ENCODE data around the gene FBXW10.
"Not testable (repeated sequence)": the region's sequence is repeated elsewhere in the genome, so short reads cannot be mapped to it uniquely, and the experiment has no call there.

The FBXW10 gene

DNA sequence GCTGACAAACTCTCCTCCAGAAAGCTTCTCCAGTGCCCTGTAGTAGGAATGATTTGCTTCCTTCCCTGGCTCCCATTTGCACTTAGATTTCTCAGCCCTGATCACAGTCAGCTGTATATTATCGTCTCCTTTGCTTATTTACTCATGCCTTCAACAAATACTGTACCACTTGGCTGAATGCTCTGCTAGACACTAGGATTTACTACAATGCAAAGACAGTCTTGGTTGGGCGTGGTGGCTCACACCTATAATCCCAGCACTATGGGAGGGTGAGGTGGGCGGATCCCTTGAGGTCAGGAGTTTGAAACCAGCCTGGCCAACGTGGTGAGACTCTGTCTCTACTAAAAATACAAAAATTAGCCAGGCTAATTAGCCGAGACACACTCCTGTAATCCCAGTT, 43.0 kb downstream of the FBXW10 start:
- H3K4me3 ChIP-seq (ENCODE audit: low read depth in 1 of 5, low read length in 5 of 5); H3K9me3 ChIP-seq (ENCODE audit: control insufficient read depth in 5 of 5, low read length in 5 of 5); H3K36me3 ChIP-seq (ENCODE audit: control insufficient read depth in 5 of 5, insufficient read depth in 5 of 5, low read length in 5 of 5); H3K4me1 ChIP-seq (ENCODE audit: control insufficient read depth in 5 of 5, insufficient read depth in 5 of 5, low read length in 5 of 5); H3K27ac ChIP-seq (ENCODE audit: low read depth, low read length); H3K9ac ChIP-seq (ENCODE audit: low read length in 5 of 5); H3K27me3 ChIP-seq (ENCODE audit: control insufficient read depth in 5 of 5, insufficient read depth in 4 of 5, low read length in 5 of 5): not testable (repeated sequence)

DNA sequence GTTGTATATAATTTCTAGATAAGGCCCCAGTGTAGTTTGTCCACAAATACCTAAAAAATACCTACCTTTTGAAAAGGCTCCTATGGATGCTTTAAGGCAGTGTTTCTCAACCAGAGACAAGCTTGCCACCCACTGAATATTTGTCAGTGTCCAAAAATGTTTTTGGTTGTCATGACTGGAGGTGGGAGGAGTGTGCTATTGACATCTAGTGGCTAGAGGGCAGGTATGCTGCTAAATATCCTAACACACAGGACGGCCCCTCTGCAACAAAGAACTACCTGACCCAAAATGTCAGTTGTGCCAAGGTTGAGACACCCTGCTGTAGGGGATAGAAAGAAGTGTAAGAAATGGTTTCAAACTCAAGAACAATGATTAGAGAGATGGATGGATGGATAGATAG, 47.5 kb downstream of the FBXW10 start:
- not testable (repeated sequence) for H3K9me3 ChIP-seq (ENCODE audit: control insufficient read depth in 5 of 5, low read length in 5 of 5); H3K4me3 ChIP-seq (ENCODE audit: low read depth in 1 of 5, low read length in 5 of 5); H3K9ac ChIP-seq (ENCODE audit: low read length in 5 of 5); H3K27ac ChIP-seq (ENCODE audit: low read depth, low read length); H3K36me3 ChIP-seq (ENCODE audit: control insufficient read depth in 5 of 5, insufficient read depth in 5 of 5, low read length in 5 of 5); H3K27me3 ChIP-seq (ENCODE audit: control insufficient read depth in 5 of 5, insufficient read depth in 4 of 5, low read length in 5 of 5); H3K4me1 ChIP-seq (ENCODE audit: control insufficient read depth in 5 of 5, insufficient read depth in 5 of 5, low read length in 5 of 5)

- not testable (repeated sequence) for H3K27me3 ChIP-seq (ENCODE audit: control insufficient read depth in 5 of 5, insufficient read depth in 4 of 5, low read length in 5 of 5); H3K4me1 ChIP-seq (ENCODE audit: control insufficient read depth in 5 of 5, insufficient read depth in 5 of 5, low read length in 5 of 5); H3K9ac ChIP-seq (ENCODE audit: low read length in 5 of 5); H3K4me3 ChIP-seq (ENCODE audit: low read depth in 1 of 5, low read length in 5 of 5); H3K9me3 ChIP-seq (ENCODE audit: control insufficient read depth in 5 of 5, low read length in 5 of 5); H3K27ac ChIP-seq (ENCODE audit: low read depth, low read length)
- peaks cover 3 to 10% (median 8%) of the 10 kb centered on the region in 5 donors for H3K36me3 ChIP-seq (ENCODE audit: control insufficient read depth in 5 of 5, insufficient read depth in 5 of 5, low read length in 5 of 5)
Measured at GRCh38 chr17:18794841-18795240, 51.0 kb downstream of the FBXW10 start.

- H3K4me1 ChIP-seq (ENCODE audit: control insufficient read depth in 5 of 5, insufficient read depth in 5 of 5, low read length in 5 of 5); H3K9me3 ChIP-seq (ENCODE audit: control insufficient read depth in 5 of 5, low read length in 5 of 5); H3K4me3 ChIP-seq (ENCODE audit: low read depth in 1 of 5, low read length in 5 of 5); H3K27ac ChIP-seq (ENCODE audit: low read depth, low read length); H3K27me3 ChIP-seq (ENCODE audit: control insufficient read depth in 5 of 5, insufficient read depth in 4 of 5, low read length in 5 of 5); H3K9ac ChIP-seq (ENCODE audit: low read length in 5 of 5): not testable (repeated sequence)
- peaks cover 3 to 11% (median 10%) of the 10 kb centered on the region in 5 donors for H3K36me3 ChIP-seq (ENCODE audit: control insufficient read depth in 5 of 5, insufficient read depth in 5 of 5, low read length in 5 of 5)
Measured at GRCh38 chr17:18796887-18797286, 53.0 kb downstream of the FBXW10 start.

DNA sequence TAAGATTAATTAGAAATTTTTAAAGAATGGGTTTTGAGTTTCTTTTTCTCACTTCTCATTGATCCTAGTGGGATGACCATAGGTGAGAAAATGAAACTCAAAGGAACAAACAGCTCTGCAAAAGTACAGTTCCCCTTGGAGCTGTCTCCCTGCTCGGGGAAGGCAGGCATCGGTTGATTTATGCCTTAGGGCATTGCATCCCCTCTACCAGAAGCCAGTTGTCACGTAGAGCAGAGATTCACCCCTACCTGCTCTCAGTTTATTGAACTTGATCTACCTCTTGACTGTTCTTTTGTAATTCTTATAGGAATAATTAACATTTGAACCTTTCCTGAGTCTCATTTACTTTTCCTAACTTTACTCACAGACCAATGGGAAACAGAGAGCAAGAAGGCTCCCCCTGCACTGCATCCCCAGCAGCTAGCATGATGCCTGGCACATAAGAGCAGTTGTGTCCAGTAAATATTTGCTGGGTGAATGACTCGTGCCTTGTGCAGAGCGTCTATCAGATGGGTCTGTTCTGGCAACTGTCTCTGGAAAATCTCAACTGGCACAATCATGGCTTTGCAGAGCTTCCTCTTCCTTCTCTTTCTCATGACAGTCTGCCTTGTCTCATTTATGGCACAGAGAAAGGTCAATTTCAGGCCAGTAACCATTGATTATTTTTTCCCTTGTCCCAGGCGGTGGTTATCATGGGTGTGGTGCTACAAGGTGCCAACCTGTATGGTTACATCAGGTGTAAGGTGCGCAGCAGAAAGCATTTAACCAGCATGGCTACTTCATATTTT, 59.8 kb downstream of the FBXW10 start:
- H3K27ac ChIP-seq (ENCODE audit: low read depth, low read length); H3K4me3 ChIP-seq (ENCODE audit: low read depth in 1 of 5, low read length in 5 of 5); H3K27me3 ChIP-seq (ENCODE audit: control insufficient read depth in 5 of 5, insufficient read depth in 4 of 5, low read length in 5 of 5); H3K9me3 ChIP-seq (ENCODE audit: control insufficient read depth in 5 of 5, low read length in 5 of 5); H3K4me1 ChIP-seq (ENCODE audit: control insufficient read depth in 5 of 5, insufficient read depth in 5 of 5, low read length in 5 of 5); H3K9ac ChIP-seq (ENCODE audit: low read length in 5 of 5): not testable (repeated sequence)
- peaks cover 7 to 31% (median 14%) of the 10 kb centered on the region in 5 donors for H3K36me3 ChIP-seq (ENCODE audit: control insufficient read depth in 5 of 5, insufficient read depth in 5 of 5, low read length in 5 of 5)

- not testable (repeated sequence) for H3K9ac ChIP-seq (ENCODE audit: low read length in 5 of 5); H3K9me3 ChIP-seq (ENCODE audit: control insufficient read depth in 5 of 5, low read length in 5 of 5); H3K27ac ChIP-seq (ENCODE audit: low read depth, low read length); H3K4me1 ChIP-seq (ENCODE audit: control insufficient read depth in 5 of 5, insufficient read depth in 5 of 5, low read length in 5 of 5); H3K4me3 ChIP-seq (ENCODE audit: low read depth in 1 of 5, low read length in 5 of 5); H3K36me3 ChIP-seq (ENCODE audit: control insufficient read depth in 5 of 5, insufficient read depth in 5 of 5, low read length in 5 of 5); H3K27me3 ChIP-seq (ENCODE audit: control insufficient read depth in 5 of 5, insufficient read depth in 4 of 5, low read length in 5 of 5)
Measured at GRCh38 chr17:18815924-18816323, 72.1 kb downstream of the FBXW10 start.

DNA sequence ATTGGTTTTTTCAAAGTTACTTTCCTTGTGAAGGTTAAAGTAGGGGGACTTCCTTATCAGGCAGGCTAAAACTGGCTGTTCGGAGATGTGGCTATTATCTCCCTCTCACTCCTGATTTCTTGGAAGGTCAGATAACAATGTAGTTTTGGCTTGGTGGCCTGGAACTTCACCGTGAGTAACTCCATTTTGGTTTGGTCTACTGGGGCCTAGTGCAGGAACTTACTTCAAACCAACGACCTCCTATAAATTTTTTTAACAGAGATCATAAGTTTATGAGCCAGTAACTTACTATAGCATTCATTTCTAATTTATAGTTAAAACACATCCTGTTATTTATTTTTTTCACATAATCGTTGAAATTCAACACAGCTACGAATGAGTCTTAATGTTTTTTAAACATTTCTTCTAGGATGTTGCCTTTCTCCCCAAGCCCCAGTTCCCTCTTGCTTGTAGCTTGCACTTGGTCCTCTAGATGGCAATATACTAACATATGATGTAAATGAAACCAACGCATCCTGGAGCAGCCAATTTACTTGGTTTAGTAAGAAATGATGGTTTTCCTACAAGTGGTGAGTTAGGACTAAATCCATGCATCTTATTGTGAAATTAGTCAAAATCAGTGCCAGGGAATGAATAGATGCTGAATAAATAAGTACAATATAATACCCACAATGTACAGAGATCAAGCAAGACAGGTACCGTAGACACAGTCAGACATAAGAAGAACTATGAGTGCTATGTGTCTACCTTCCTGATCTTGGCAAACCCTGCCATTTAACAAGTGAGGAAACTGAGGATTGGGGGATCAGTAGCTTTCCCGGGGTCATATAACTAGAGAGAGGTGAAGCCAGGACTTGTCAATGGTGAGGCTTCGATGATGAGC, 72.9 kb downstream of the FBXW10 start:
- not testable (repeated sequence) for H3K27me3 ChIP-seq (ENCODE audit: control insufficient read depth in 5 of 5, insufficient read depth in 4 of 5, low read length in 5 of 5); H3K4me3 ChIP-seq (ENCODE audit: low read depth in 1 of 5, low read length in 5 of 5); H3K9me3 ChIP-seq (ENCODE audit: control insufficient read depth in 5 of 5, low read length in 5 of 5); H3K36me3 ChIP-seq (ENCODE audit: control insufficient read depth in 5 of 5, insufficient read depth in 5 of 5, low read length in 5 of 5); H3K9ac ChIP-seq (ENCODE audit: low read length in 5 of 5); H3K27ac ChIP-seq (ENCODE audit: low read depth, low read length); H3K4me1 ChIP-seq (ENCODE audit: control insufficient read depth in 5 of 5, insufficient read depth in 5 of 5, low read length in 5 of 5)

GRCh38 chr17:18821430-18821829, 77.6 kb downstream of the FBXW10 start:
- H3K27ac ChIP-seq (ENCODE audit: low read depth, low read length); H3K4me1 ChIP-seq (ENCODE audit: control insufficient read depth in 5 of 5, insufficient read depth in 5 of 5, low read length in 5 of 5); H3K9me3 ChIP-seq (ENCODE audit: control insufficient read depth in 5 of 5, low read length in 5 of 5); H3K9ac ChIP-seq (ENCODE audit: low read length in 5 of 5); H3K27me3 ChIP-seq (ENCODE audit: control insufficient read depth in 5 of 5, insufficient read depth in 4 of 5, low read length in 5 of 5); H3K4me3 ChIP-seq (ENCODE audit: low read depth in 1 of 5, low read length in 5 of 5); H3K36me3 ChIP-seq (ENCODE audit: control insufficient read depth in 5 of 5, insufficient read depth in 5 of 5, low read length in 5 of 5): not testable (repeated sequence)

GRCh38 chr17:18827613-18828012, 83.8 kb downstream of the FBXW10 start:
- H3K27ac ChIP-seq (ENCODE audit: low read depth, low read length); H3K9ac ChIP-seq (ENCODE audit: low read length in 5 of 5); H3K4me1 ChIP-seq (ENCODE audit: control insufficient read depth in 5 of 5, insufficient read depth in 5 of 5, low read length in 5 of 5); H3K27me3 ChIP-seq (ENCODE audit: control insufficient read depth in 5 of 5, insufficient read depth in 4 of 5, low read length in 5 of 5); H3K4me3 ChIP-seq (ENCODE audit: low read depth in 1 of 5, low read length in 5 of 5); H3K36me3 ChIP-seq (ENCODE audit: control insufficient read depth in 5 of 5, insufficient read depth in 5 of 5, low read length in 5 of 5); H3K9me3 ChIP-seq (ENCODE audit: control insufficient read depth in 5 of 5, low read length in 5 of 5): not testable (repeated sequence)
